HG03060 (cell line): ENCODE data around the gene CHST5.

Experiments used
- ATAC-seq: cut with Tn5 transposase; IDR thresholded peaks from one replicate; pipeline ENCODE4 v1.9.1; 2021; ENCODE audit warnings: low read depth, moderate number of reproducible peaks; ENCODE audit not compliant: unreplicated experiment

The CHST5 gene

GRCh38 chr16:75535901-75536300, at the start of gene CHST5:
TSS of gene CHST5 (minus strand) at chr16:75536108. CDS start at chr16:75530384, 5,724 bp downstream.
- ATAC-seq: no peak

DNA sequence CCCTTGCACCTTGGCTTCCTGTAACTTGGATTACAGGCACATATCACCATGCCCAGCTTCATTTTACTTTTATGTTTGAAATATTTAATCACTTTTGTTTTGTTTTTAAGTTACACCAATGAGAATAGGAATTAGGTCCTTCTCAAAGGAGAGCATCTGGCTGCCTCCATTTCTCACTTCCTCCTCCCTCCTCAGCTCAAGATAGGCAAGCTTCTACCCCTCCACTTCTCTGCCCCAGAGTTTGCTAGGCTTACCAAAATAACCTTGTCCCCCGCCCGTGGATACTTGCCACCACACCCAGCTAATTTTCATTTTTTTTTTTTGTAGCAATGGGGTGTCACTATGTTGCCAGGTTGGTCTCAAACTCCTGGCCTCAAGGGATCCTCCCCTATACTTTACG, 48.2 kb upstream of the CHST5 start:
- ATAC-seq: no peak

DNA sequence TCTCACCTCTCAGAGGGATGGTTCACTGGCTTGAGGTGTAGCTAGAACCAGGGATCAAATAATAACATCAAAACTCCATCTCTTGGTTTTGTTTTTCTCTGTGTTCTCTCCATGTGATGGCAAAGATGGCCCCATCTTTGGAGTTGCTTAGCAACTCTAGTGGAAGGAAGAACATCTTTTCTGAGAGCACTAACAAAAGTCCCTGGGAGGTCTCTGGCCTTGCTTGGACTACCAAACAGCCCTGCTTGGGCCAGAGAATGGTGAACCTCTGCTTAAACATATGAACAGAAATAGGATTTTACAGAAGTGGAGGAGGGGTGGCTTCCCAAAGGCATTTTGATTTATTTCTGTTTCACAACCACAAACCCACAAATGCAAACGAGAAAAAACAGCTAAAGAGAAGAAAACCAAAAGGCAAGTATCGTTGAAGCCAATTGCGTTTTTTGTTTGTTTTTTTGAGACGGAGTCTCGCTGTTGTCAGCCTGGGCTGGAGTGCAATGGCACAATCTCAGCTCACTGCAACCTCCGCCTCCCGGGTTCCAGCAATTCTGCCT, 43.5 kb upstream of the CHST5 start:
- ATAC-seq: no peak

DNA sequence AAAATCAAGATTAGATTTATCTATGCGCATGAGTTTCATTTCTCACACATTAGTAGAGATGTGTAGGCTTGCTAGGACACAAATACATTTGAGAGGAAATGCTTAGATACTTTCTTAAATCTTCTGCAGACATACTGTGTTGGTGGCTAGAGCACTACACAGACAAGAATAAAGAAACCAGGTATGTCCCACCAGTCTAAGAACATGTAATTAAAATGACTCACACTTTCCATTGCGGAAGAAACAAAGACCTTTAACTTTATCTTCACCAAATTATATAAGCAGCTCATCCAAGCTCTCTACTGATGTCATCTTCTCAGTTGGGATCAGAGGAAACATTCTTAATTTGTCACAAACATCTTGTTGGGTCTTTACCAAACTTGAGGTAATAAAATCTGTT, 42.8 kb upstream of the CHST5 start:
- no peak for ATAC-seq

DNA sequence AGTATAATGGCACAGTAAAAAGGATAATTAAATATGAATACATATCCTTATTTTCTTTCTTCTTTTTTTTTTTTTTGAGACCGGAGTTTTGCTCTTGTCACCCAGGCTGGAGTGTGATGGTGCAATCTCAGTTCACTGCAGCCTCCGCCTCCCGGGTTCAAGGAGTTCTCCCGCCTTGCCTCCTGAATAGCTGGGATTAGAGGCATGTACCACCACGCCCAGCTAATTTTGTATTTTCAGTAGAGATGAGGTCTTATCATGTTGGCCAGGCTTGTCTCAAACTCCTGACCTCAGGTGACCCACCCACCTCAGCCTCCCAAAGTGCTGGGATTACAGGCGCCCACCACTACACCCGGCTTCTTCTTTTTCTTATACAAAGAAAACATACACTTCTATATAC, 42.3 kb upstream of the CHST5 start:
- ATAC-seq: no peak

- no peak for ATAC-seq
These were observed 40.5 kb upstream of the CHST5 start for GRCh38 chr16:75576384-75576811.

DNA sequence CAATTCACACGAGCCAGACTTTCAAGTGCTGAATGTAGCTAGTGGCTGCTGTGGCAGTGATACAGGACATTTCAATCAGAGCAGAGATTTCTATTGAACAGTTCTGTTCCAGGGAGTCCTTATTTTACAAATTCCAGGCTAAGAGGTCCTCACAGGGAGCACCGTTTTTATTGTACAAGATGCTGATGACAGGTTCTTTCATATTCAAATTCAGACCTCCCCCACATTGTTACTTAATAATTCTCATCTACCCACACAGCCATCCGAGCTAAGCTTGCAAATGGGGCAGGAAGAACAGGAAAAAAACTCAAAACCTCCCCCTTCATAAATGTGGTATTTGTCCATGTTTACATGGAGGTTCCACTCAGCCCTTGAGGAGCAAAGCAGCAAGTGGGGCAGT, 40.0 kb upstream of the CHST5 start:
- ATAC-seq: no peak

DNA sequence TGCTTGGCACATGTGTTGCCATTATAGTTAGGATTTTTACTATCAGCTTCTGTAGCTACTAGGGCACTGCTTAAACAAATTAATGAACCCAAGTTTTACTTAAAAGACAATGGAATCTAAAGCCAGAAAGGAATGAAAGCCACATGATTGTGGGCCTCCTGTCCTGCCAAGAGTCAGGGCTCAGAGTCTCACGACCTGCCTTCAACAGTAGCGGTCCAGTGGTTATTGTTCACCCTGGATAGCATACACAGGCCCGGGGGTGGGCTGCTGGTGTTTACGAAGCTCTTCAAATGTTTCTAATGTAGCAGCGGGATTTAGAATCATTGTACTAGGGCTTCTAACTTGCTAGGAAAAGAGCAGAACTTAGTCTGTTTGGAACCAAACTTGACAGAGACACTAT, 38.0 kb upstream of the CHST5 start:
- ATAC-seq: no peak

DNA sequence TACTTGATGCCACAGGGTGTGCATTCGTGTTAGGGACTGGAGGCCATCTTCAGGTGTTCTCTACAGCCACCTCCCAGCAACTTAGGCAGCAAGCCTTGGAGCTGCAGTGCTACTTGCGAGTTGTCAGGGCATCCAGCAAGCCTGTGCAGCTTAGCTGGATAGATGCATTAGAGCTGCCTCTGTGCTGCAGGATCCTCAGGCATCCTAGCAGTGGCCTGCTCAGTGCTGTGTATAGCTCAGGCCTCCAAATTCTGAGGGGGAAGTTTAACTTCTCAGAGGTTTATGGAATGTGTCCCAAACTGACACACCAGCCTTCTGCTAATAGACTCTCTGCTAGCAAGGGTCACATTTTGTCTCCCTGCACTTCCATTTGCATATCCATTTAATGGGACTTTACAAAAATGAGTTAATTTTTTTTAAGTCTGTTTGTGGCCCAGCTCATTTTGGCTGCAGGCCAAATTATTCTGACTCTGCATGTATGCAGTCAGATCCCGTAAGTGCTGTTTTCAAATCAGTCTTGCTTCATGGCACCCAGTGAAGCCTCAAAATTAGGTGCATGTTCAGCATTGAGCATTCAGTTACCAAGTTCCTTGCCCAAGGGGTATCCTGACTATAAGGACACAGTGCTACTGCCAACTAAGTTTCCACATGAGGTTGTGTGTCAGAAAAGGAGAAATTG, 37.1 kb upstream of the CHST5 start:
- no peak for ATAC-seq

DNA sequence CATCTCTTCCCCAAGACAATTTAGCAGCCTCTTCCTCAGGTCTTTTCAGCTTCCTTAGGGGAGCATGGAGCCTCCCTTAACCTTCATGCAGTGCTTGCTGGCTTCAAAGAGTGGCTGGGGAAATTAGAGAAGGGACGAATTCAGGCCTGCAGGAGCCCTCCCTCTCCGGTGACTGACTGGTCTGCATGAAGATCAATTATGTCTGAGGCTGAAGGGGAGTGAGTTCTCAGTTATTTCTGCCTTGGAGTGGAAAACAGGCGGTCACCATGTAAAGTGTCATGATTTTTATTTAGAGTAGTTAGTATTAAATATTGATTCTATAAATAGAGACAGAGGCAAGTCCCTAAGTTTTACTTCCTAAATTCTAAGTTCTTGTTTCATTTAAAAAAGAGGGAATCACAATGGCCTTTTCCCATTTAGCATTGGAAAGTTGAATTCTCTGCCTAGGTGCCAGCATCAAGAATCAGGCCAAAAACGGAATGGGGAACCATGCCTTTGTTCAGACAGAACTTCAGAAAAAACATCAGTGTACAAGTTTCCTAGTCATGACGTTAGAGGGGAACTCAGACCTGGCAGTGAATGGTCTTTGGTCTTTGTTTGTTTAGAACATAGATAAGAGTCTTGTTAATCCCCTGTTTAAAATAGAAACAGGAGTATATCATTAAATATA, 34.6 kb upstream of the CHST5 start:
- ATAC-seq: no peak

- ATAC-seq: no peak
These were observed 32.0 kb upstream of the CHST5 start for GRCh38 chr16:75567911-75568310.

DNA sequence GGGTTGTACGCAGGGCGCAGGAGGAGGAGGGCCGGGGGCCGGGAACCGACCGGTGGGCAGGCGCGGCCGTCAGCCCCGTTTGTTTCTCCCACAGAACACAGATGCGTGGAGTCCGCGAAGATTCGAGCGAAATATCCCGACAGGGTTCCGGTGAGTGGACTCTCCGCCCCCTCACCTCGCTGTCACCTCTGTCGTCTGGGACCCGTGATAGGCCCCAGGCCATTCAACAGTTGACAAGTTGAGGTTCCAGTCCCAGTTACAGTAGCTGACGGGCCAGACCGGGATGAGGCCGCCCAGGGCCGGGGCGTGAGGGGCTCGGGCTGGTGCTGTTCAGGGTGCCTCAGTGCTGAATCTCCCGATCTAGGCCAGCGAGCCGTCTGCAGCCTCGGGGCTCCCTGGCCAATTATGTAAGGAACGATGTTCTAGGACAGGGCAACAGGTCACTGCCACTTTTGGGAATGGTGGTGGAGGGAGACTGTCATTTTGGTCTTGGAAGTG, 30.9 kb upstream of the CHST5 start:
- no peak for ATAC-seq

DNA sequence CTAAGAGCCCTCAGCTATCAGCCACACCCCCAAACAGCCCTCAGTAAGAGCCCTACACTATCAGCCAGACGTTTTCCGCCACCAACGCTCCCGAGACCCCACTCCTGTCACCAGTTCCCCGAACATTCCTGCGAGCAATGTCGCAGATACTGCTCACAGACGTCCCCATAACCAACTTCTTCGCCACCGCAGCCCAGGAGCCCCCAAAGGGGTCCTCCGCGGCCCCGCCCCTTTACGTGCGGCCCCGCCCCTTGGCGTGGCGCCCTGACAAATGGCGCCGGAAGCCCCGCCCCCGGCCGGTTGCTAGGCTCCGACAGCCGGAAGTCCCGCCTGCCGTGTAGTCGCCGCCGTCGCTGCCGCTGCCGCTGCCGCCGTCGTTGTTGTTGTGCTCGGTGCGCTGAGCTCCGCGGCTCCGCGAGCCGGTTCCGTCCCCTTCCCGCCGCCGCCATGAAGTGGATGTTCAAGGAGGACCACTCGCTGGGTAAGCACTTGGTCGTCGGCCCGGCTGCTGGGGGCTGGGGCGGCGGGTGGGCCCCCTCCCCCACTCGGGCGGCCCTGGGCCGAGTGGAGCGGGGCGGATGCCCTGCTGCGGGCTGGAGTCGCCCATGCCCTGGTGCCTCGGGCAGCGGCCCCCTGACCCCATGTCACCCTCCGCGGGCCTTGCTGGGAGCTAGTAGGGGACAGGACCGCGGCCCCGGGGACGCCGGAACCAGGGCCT, 30.3 kb upstream of the CHST5 start, which contains the start of gene GABARAPL2:
TSS of gene GABARAPL2 (plus strand) at position 340 of the 718 bp plus-strand sequence. CDS start at position 448, 108 bp downstream.
- ATAC-seq: no peak

DNA sequence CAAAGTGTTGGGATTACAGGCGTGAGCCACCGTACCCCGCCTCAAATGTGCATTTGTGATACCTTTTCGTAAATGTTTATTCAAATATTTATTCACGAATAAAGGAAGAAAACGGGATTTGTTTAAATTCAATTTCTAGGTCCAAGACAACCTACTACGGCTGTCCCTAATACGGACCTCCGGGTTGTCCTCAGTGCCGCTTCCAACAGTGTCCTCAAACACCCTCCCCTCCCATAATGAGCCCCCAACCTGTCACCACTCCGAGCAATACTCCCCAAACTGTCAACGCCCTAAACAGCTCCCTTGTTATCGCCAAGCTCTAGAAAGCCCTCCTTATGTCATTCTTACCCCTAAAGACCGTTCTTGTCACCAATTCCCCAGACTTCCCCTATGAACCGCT, 29.7 kb upstream of the CHST5 start:
- ATAC-seq: no peak

DNA sequence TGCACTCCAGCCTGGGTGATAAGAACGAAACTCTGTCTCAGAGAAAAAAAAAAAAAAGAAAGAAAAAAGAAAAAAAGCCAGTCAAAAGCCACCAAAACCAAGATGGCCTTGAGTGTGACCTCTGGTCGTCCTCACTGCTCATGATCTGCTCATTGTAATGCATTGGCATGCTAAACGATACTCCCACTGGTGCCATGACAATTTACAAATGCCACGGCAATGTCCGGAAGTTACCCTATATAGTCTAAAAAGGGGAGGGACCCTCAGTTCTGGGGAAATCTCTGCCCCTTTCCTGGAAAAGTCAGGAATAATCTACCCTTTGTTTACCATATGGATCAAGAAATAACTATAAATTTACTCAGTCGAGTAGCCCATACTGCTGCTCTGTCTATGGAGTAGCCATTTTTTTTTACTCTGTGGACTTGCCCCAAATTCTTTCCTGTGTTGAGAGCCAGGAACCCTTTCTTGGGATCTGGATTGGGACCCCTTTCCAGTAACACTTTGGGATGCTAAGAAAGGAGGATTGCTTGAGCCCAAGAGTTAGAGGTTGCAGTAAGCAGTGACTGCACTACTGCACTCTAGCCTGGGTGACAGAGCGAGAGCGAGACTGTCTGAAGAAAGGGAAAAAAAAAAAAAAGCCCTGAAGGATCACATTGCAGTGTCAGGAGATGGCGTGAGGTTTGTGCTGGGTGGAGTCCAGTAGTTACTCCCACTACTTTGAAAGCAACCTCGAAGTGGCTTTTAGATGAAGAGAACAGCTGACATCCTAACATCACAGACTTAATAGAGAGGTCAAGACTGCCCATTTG, 23.9 kb upstream of the CHST5 start:
- ATAC-seq: no peak

DNA sequence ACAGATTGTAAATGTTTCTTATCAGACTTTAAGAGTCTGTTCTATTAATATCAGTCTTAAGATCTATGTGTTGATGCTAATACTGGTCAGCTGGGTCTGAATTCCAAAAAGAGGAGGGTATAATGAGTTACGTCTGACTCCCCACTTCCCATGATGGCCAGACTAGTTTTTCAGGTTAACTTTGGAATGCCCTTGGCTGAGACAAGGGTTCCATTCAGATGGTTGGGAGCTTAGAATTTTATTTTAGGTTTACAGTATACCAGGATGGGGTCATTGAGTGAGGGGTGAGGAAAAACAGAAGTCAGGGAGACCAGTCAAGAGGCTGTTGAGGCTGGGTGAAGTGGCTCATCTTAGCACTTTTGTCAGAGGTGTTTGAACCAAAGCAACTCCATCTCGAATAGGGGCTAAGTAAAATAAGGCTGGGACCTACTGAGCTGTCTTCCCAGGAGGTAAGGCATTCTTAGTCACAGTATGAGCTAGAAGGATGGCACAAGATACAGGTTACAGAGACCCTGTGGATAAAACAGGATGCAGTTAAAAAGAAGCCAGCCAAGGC, 23.0 kb upstream of the CHST5 start:
- ATAC-seq: no peak

GRCh38 chr16:75556431-75556950, 20.6 kb upstream of the CHST5 start:
- no peak for ATAC-seq

DNA sequence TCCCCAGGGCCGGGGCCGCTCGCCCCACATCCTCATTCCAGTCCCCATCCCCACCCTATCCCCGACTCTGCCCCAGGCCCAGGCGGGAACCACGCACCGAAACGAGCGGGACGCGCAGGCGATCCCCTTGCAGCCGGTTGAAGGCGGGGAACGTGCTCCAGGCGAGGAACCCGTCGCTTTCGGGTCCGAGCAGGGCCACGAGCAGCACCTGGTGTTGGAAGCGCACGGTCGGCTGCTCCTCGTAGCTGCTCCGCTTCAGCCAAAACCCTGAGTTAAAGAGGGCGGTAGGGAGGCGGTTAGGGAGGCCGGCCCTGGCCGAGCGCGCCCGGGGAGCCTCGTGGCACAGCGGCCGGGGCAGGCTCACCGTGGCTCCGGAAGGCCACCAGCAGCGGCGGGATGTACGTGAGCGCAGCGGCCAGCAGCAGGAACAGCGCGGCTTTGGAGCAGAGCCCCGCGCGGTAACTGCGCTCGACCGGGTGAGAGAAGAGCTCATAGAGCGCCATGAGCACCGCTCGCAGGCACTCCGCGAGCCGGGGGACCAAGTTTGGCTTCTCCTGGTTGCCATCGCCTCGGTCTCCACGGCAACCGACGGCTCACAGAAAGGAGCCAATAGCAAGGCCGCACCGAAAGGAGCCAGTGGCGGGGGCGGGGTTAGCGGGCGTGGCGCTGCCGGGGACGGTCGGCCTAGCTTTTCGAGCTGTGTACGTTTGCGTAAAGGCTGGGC, 20.0 kb upstream of the CHST5 start, which contains the start of gene TMEM231:
TSS of gene TMEM231 (minus strand) at position 546 of the 724 bp plus-strand sequence. CDS start at position 503, 43 bp downstream.
- peak; percentile 94 for ATAC-seq

DNA sequence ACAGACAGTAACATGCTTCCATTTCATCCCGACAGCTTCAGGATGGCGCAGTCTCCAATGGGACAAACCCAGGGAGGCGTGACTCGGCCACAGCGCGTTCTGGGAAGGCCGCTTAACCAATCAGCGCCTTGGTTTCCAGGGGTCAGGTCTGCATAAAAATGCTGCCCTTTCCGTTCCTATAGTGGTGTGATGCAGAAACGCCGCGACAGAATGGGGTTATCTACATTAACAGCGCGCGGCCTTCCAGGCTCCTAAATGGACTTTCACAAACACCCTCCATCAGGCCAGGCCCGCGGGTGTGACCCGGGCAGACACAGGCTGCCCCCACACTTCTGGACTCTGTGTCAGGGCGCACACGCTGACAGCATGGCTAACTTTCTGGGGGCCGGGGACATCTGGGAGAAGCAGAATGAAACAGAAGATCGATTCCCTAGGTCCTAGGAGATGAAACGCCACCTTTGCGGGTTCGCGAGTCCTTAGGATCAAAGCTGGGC, 19.4 kb upstream of the CHST5 start:
- ATAC-seq: no peak
